ENCODE measurements around the gene BMPR1B.

BMPR1B gene

DNA sequence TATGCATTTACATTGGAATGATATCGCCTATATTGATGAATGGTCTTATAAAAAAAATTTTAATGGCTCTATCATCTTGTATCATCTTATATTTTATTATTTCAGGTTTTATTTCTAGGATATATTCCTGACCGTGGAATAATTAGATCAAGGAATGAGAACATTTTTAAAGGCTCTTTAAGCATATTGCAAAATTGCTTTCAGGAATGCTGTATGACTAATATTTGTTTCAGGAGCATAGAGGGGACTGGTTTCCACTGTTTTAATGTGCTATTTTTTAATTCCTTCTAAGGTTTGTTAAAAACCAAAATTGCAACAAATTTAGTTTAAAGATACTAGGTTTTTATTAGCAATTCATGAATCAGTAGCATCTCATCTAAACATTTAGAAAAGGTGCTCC is 120.2 kb downstream of the BMPR1B start:
- Histone ChIP-seq H3K4me1 (ENCODE audit: control insufficient read depth, insufficient read depth, low read length) (no peaks in the 10 kb centered on the region), H3K4me3 (ENCODE audit: low read depth, low read length) (no peak overlapping the region), H3K9me3 (ENCODE audit: control insufficient read depth, insufficient read depth, low read depth, low read length) (no peaks in the 10 kb centered on the region), H3K27ac (ENCODE audit: extremely low read depth, low read depth, low read length) (no peak overlapping the region), H3K36me3 (ENCODE audit: control insufficient read depth in 2 of 2, insufficient read depth in 1 of 2, low read length in 2 of 2) (no peaks in the 10 kb centered on the region)
- POLR2A ChIA-PET: no interaction called here
- CTCF ChIA-PET: no interaction called here
- TF ChIP-seq ZNF664 (tag by site-specific recombination; IDR thresholded peaks at IDR 0.05) (peak; percentile 88), TCF7L2 (IDR thresholded peaks at IDR 0.05; ENCODE audit: borderline replicate concordance, low read depth, low read length) (no peak)

DNA sequence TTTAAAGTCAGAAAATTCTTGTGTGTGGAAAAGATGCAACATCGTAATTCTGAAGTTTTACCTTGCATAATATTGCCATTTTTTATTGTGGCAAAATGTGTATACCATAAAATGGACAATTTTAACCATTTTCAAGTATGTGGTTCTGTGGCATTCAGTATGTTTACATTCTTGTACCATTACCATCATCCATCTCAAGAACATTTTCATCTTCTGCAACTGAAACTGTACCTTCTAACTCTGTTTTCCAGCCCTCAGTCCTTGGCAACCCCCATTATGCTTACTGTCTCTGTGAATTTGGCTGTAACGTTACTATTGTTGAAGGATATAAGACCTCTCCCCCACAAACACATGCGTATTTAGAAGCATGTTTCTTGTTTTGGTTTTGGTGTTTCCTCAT is 123.2 kb downstream of the BMPR1B start:
- no peak for TF ChIP-seq ZNF19 (tag by site-specific recombination; IDR thresholded peaks at IDR 0.05; ENCODE audit: low read depth)
- ChIA-PET POLR2A (no interaction called here), CTCF (no interaction called here)
- H3K4me3 ChIP-seq (ENCODE audit: low read depth, low read length): no peak overlapping the region
- H3K27ac ChIP-seq (ENCODE audit: extremely low read depth, low read depth, low read length): no peak overlapping the region
- H3K9me3 ChIP-seq (ENCODE audit: control insufficient read depth, insufficient read depth, low read depth, low read length): no peaks in the 10 kb centered on the region
- H3K4me1 ChIP-seq (ENCODE audit: control insufficient read depth, insufficient read depth, low read length): no peaks in the 10 kb centered on the region
- no peaks in the 10 kb centered on the region for H3K36me3 ChIP-seq (ENCODE audit: control insufficient read depth in 2 of 2, insufficient read depth in 1 of 2, low read length in 2 of 2)

DNA sequence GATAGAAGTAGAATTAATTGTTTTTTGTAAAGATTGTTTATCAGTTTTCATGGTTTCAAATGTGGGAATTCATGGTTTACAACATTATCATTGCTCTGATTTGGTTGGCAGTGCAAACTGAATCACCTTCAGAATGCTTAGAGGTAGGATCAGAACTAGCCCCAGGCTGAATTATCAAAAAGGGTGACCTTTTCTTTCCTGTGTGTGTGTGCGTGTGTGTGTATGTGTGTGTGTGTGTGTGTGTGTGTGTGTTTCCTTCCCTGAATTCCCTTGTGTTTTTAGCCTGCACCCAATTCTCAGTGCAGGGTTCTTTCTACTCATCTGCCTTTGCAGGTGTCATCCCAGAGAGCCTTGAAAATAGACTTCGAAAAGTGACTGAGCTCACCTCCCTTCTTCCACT is 125.0 kb downstream of the BMPR1B start:
- H3K4me1 ChIP-seq (ENCODE audit: control insufficient read depth, insufficient read depth, low read length): no peaks in the 10 kb centered on the region
- POLR2A ChIA-PET: no interaction called here
- no peak overlapping the region for H3K4me3 ChIP-seq (ENCODE audit: low read depth, low read length)
- TF ChIP-seq, protein P1, sequence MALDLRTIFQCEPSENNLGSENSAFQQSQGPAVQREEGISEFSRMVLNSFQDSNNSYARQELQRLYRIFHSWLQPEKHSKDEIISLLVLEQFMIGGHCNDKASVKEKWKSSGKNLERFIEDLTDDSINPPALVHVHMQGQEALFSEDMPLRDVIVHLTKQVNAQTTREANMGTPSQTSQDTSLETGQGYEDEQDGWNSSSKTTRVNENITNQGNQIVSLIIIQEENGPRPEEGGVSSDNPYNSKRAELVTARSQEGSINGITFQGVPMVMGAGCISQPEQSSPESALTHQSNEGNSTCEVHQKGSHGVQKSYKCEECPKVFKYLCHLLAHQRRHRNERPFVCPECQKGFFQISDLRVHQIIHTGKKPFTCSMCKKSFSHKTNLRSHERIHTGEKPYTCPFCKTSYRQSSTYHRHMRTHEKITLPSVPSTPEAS (tag by site-specific recombination; IDR thresholded peaks at IDR 0.05): peak; percentile 82
- no peak for TF ChIP-seq ZNF274 (IDR thresholded peaks at IDR 0.05; ENCODE audit: low read length)
- TF ChIP-seq ZNF274 (tag by site-specific recombination; IDR thresholded peaks at IDR 0.05; ENCODE audit: borderline replicate concordance): no peak
- H3K9me3 ChIP-seq (ENCODE audit: control insufficient read depth, insufficient read depth, low read depth, low read length): no peaks in the 10 kb centered on the region
- CTCF ChIA-PET: no interaction called here
- H3K27ac ChIP-seq (ENCODE audit: extremely low read depth, low read depth, low read length): no peak overlapping the region
- H3K36me3 ChIP-seq (ENCODE audit: control insufficient read depth in 2 of 2, insufficient read depth in 1 of 2, low read length in 2 of 2): no peaks in the 10 kb centered on the region

DNA sequence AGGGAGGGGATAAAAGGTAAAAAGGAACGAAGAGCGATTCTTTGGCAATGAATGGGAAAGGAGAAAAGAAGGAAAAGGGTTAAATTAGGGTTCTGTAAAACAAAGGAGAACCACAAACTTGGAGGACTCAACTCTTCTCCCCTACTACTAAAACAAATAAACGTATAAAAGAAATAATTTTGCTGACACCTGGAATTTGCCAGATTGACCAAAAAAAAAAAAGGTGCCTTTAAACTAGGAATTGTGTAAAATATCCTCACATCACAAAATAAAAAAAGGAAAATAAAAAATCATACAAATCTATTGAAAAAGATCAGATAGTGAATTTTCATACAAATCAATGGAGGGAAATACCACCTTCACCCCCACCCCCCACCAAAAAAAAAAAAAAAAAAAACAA is 129.3 kb downstream of the BMPR1B start:
- H3K4me3 ChIP-seq (ENCODE audit: low read depth, low read length): no peak overlapping the region
- no peaks in the 10 kb centered on the region for H3K36me3 ChIP-seq (ENCODE audit: control insufficient read depth in 2 of 2, insufficient read depth in 1 of 2, low read length in 2 of 2)
- TF ChIP-seq, protein P2, sequence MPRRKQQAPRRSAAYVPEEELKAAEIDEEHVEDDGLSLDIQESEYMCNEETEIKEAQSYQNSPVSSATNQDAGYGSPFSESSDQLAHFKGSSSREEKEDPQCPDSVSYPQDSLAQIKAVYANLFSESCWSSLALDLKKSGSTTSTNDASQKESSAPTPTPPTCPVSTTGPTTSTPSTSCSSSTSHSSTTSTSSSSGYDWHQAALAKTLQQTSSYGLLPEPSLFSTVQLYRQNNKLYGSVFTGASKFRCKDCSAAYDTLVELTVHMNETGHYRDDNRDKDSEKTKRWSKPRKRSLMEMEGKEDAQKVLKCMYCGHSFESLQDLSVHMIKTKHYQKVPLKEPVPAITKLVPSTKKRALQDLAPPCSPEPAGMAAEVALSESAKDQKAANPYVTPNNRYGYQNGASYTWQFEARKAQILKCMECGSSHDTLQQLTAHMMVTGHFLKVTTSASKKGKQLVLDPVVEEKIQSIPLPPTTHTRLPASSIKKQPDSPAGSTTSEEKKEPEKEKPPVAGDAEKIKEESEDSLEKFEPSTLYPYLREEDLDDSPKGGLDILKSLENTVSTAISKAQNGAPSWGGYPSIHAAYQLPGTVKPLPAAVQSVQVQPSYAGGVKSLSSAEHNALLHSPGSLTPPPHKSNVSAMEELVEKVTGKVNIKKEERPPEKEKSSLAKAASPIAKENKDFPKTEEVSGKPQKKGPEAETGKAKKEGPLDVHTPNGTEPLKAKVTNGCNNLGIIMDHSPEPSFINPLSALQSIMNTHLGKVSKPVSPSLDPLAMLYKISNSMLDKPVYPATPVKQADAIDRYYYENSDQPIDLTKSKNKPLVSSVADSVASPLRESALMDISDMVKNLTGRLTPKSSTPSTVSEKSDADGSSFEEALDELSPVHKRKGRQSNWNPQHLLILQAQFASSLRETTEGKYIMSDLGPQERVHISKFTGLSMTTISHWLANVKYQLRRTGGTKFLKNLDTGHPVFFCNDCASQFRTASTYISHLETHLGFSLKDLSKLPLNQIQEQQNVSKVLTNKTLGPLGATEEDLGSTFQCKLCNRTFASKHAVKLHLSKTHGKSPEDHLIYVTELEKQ (tag by site-specific recombination; IDR thresholded peaks at IDR 0.05; ENCODE audit: borderline replicate concordance): no peak
- POLR2A ChIA-PET: no interaction called here
- CTCF ChIA-PET: no interaction called here
- no peak overlapping the region for H3K27ac ChIP-seq (ENCODE audit: extremely low read depth, low read depth, low read length)
- peaks cover 3% of the 10 kb centered on the region; the same call in 1 of the 2 replicates for H3K4me1 ChIP-seq (ENCODE audit: control insufficient read depth, insufficient read depth, low read length)
- no peaks in the 10 kb centered on the region for H3K9me3 ChIP-seq (ENCODE audit: control insufficient read depth, insufficient read depth, low read depth, low read length)

DNA sequence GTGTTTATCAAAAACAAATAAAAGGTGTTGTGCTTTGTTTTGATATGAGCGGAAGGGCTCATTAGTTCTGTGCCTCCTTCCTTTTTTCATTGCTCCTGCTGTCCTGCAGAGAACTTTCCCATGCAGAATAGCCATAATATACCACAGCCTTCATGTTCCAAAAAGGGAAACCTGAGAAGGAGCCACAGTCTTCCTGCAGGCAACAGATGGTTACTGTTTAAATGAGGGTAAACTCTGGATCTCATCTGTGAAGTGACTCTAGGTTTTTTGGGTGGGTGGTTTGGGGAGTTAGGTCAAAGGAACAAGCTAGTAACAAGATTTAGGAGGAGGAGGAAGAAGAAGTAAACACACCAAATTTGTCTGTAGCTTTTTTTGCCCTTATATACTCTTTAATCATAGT is 131.8 kb downstream of the BMPR1B start:
- Histone ChIP-seq H3K4me3 (ENCODE audit: low read depth, low read length) (no peak overlapping the region), H3K36me3 (ENCODE audit: control insufficient read depth in 2 of 2, insufficient read depth in 1 of 2, low read length in 2 of 2) (no peaks in the 10 kb centered on the region), H3K4me1 (ENCODE audit: control insufficient read depth, insufficient read depth, low read length) (peaks cover 6% of the 10 kb centered on the region; the same call in 1 of the 2 replicates), H3K9me3 (ENCODE audit: control insufficient read depth, insufficient read depth, low read depth, low read length) (no peaks in the 10 kb centered on the region), H3K27ac (ENCODE audit: extremely low read depth, low read depth, low read length) (no peak overlapping the region)
- POLR2A ChIA-PET: no interaction called here
- CTCF ChIA-PET: no interaction called here
- TF ChIP-seq ZNF211 (tag by site-specific recombination; IDR thresholded peaks at IDR 0.05; ENCODE audit: low read depth) (no peak), SCRT1 (tag by site-specific recombination; IDR thresholded peaks at IDR 0.05; ENCODE audit: borderline replicate concordance) (peak; percentile 39; the same call in 1 of the 2 replicates)

Measured in HEK293 (cell line).